A673 (cell line): ENCODE data around the gene MFSD11. TPM values are rescaled to one million over a fixed set of nuclear protein-coding genes. Genes with fewer than 3 reads are reported as not detected.

Source experiments
- BruUV-seq: library from RNA; stranded (reverse); fragments of 400-500 nt; replicated peaks from 2 replicates; lab custom pipeline; 2021; lab: Mats Ljungman, UMichigan
- CTCF ChIA-PET: fragments of 300-600 bp; sonication (Branson Sonifier 250); formaldehyde crosslinking; loops from one replicate; lab custom pipeline; 2022; ENCODE audit warnings: antibody characterized with exemption; lab: Charles Lee
- POLR2A ChIA-PET: fragments of 300-600 bp; sonication (Branson Sonifier 250); formaldehyde crosslinking; loops from one replicate; lab custom pipeline; 2022; ENCODE audit warnings: antibody characterized with exemption; ENCODE audit not compliant: low non-redundant PET; lab: Charles Lee
- DNase-seq: peaks from one replicate; pipeline ENCODE4 v3.0.0-alpha.2; 2015; ENCODE audit warnings: low spot score
- H3K27ac ChIP-seq: fragments of 200-600 bp; sonication (generic); 2 replicates; pipeline ENCODE4 v1.5.1; 2016; ENCODE audit warnings: mixed run types, low read depth, mild to moderate bottlenecking, mixed read lengths, antibody characterized with exemption, low read length; ENCODE audit not compliant: poor library complexity, severe bottlenecking
- H3K27me3 ChIP-seq: fragments of 200-600 bp; sonication (generic); replicated peaks from 2 replicates; pipeline ENCODE4 v1.6.1; 2017; ENCODE audit warnings: mixed run types, low read depth, mild to moderate bottlenecking, mixed read lengths, antibody characterized with exemption, low read length; ENCODE audit not compliant: insufficient read depth, poor library complexity
- H3K36me3 ChIP-seq: fragments of 200-600 bp; sonication (generic); 2 replicates; pipeline ENCODE4 v1.6.1; 2016; ENCODE audit warnings: mixed run types, mild to moderate bottlenecking, mixed read lengths, antibody characterized with exemption, low read length; ENCODE audit not compliant: insufficient read depth, poor library complexity, severe bottlenecking
- H3K4me1 ChIP-seq: fragments of 200-600 bp; sonication (generic); 2 replicates; pipeline ENCODE4 v1.6.1; 2017; ENCODE audit warnings: mixed run types, mild to moderate bottlenecking, mixed read lengths, antibody characterized with exemption, low read length; ENCODE audit not compliant: insufficient read depth, poor library complexity, severe bottlenecking
- H3K4me3 ChIP-seq: fragments of 200-600 bp; sonication (generic); 2 replicates; pipeline ENCODE4 v1.5.1; 2016; ENCODE audit warnings: low read depth, mixed run types, mild to moderate bottlenecking, mixed read lengths, low read length; ENCODE audit not compliant: poor library complexity, severe bottlenecking
- H3K9me3 ChIP-seq: fragments of 200-600 bp; sonication (generic); 2 replicates; pipeline ENCODE4 v1.6.1; 2016; ENCODE audit warnings: mixed run types, low read depth, mild to moderate bottlenecking, mixed read lengths, antibody characterized with exemption, low read length; ENCODE audit not compliant: poor library complexity, severe bottlenecking
- CTCF ChIP-seq: fragments of 300-800, 200-600 bp; sonication (generic); conservative IDR thresholded peaks from 2 replicates; pipeline ENCODE4 v1.5.1; 2017; ENCODE audit warnings: low read depth, mild to moderate bottlenecking, antibody characterized with exemption, low read length, moderate library complexity, mixed read lengths
- EZH2 ChIP-seq: fragments of 200-600 bp; sonication (generic); IDR thresholded peaks from 2 replicates; pipeline ENCODE4 v1.6.1; 2017; ENCODE audit warnings: borderline replicate concordance, low read depth, mild to moderate bottlenecking, mixed read lengths, antibody characterized with exemption, low read length; ENCODE audit not compliant: poor library complexity, severe bottlenecking
- intact Hi-C: fragments of 100-400 bp; cut with micrococcal nuclease; formaldehyde crosslinking; loops from one replicate; pipeline ENCODE4 v1.10.0; 2022; ENCODE audit not compliant: unreplicated experiment
- total RNA-seq: library from RNA; stranded (reverse); gene quantifications from 2 replicates; pipeline ENCODE4 v1.2.3, GENCODE V29; 2021

MFSD11 gene
- total RNA-seq, 1 experiment from 2014 or later: 38.8 TPM

GRCh38 chr17:76748657-76749056 lies 10.7 kb downstream of the MFSD11 start:
- no peak for TF ChIP-seq EZH2
- TF ChIP-seq CTCF: no peak
- no peaks in the 10 kb centered on the region for H3K9me3 ChIP-seq
- H3K4me1 ChIP-seq: no peaks in the 10 kb centered on the region
- no peak for DNase-seq
- intact Hi-C loops: no loop called here
- ChIA-PET CTCF (no interaction called here), POLR2A (no interaction called here)
- no peak overlapping the region for H3K4me3 ChIP-seq
- H3K27ac ChIP-seq: no peak overlapping the region
- H3K36me3 ChIP-seq: peaks cover 34% of the 10 kb centered on the region
- no TSS peak for BruUV-seq
- no peaks in the 10 kb centered on the region for H3K27me3 ChIP-seq

DNA sequence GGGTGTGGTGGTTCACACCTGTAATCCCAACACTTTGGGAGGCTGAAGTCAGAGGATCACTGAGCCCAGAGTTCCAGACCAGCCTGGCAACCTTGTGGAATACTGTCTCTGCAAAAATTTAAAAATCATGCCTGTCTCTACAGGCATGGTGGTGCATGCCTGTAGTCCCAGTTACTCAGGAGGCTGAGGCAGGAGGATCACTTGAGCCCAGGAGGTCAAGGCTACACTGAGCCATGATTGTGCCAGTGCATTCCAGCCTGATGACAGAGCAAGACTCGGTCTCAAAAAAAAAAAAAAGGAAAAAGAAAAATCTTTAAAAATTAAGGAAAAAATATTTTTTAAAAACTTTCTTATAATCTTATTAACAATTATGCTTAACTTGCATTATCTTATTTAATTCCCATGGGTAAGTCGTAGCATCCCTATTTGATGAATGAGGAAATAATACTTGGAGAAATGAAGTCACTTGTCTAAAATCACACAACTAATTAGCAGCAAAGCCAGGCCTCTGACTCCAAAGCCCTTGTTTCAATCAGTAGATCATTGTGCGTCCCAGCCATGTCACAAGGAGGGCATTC lies 13.6 kb downstream of the MFSD11 start:
- no TSS peak for BruUV-seq
- Histone ChIP-seq H3K27me3 (no peaks in the 10 kb centered on the region), H3K27ac (no peak overlapping the region), H3K4me3 (no peak overlapping the region), H3K9me3 (no peaks in the 10 kb centered on the region), H3K4me1 (no peaks in the 10 kb centered on the region), H3K36me3 (peaks cover 12% of the 10 kb centered on the region)
- intact Hi-C loops: no loop called here
- no peak for TF ChIP-seq CTCF
- TF ChIP-seq EZH2: no peak
- POLR2A ChIA-PET: no interaction called here
- DNase-seq: no peak
- CTCF ChIA-PET: no interaction called here

GRCh38 chr17:76752006-76752405 lies 14.1 kb downstream of the MFSD11 start:
- intact Hi-C loops: no loop called here
- no peaks in the 10 kb centered on the region for H3K9me3 ChIP-seq
- BruUV-seq: no TSS peak
- TF ChIP-seq CTCF (no peak), EZH2 (no peak)
- no peak for DNase-seq
- ChIA-PET POLR2A (no interaction called here), CTCF (no interaction called here)
- no peak overlapping the region for H3K4me3 ChIP-seq
- H3K36me3 ChIP-seq: peaks cover 9% of the 10 kb centered on the region
- no peaks in the 10 kb centered on the region for H3K4me1 ChIP-seq
- no peaks in the 10 kb centered on the region for H3K27me3 ChIP-seq
- H3K27ac ChIP-seq: no peak overlapping the region
